ENCODE results near the gene XXYLT1.
"Not testable (repeated sequence)": the region's sequence is repeated elsewhere in the genome, so short reads cannot be mapped to it uniquely, and the experiment has no call there.

XXYLT1 gene

GRCh38 chr3:195111766-195112165 is 159.2 kb downstream of the XXYLT1 start:
- TF ChIP-seq CTCF (IDR thresholded peaks at IDR 0.05; ENCODE audit: low read depth, low read length), result no peak
- no peak for DNase-seq (ENCODE audit: low read depth in 2 of 2)
- H3K4me3 ChIP-seq (replicated peaks in 1 of 2; ENCODE audit: low read depth in 2 of 2, low read length in 2 of 2), result no peak overlapping the region

- DNase-seq (ENCODE audit: low read depth in 2 of 2), result no peak
- no peak overlapping the region for H3K4me3 ChIP-seq (replicated peaks in 1 of 2; ENCODE audit: low read depth in 2 of 2, low read length in 2 of 2)
- TF ChIP-seq CTCF (IDR thresholded peaks at IDR 0.05; ENCODE audit: low read depth, low read length), result no peak
Measured at GRCh38 chr3:195111319-195111705, 159.6 kb downstream of the XXYLT1 start.

GRCh38 chr3:195110647-195111318 is 160.2 kb downstream of the XXYLT1 start:
- no peak for TF ChIP-seq CTCF (IDR thresholded peaks at IDR 0.05; ENCODE audit: low read depth, low read length)
- peak in 1 of 2 donors; percentile 27 for DNase-seq (ENCODE audit: low read depth in 2 of 2)
- H3K4me3 ChIP-seq (replicated peaks in 1 of 2; ENCODE audit: low read depth in 2 of 2, low read length in 2 of 2), result no peak overlapping the region

- TF ChIP-seq CTCF (IDR thresholded peaks at IDR 0.05; ENCODE audit: low read depth, low read length), result no peak
- no peak for DNase-seq (ENCODE audit: low read depth in 2 of 2)
- H3K4me3 ChIP-seq (replicated peaks in 1 of 2; ENCODE audit: low read depth in 2 of 2, low read length in 2 of 2), result no peak overlapping the region
Measured at GRCh38 chr3:195109098-195109657, 161.8 kb downstream of the XXYLT1 start.

GRCh38 chr3:195107593-195107992 is 163.4 kb downstream of the XXYLT1 start:
- no peak overlapping the region for H3K4me3 ChIP-seq (replicated peaks in 1 of 2; ENCODE audit: low read depth in 2 of 2, low read length in 2 of 2)
- TF ChIP-seq CTCF (IDR thresholded peaks at IDR 0.05; ENCODE audit: low read depth, low read length), result no peak
- no peak for DNase-seq (ENCODE audit: low read depth in 2 of 2)

- DNase-seq (ENCODE audit: low read depth in 2 of 2); H3K4me3 ChIP-seq (replicated peaks in 1 of 2; ENCODE audit: low read depth in 2 of 2, low read length in 2 of 2): not testable (repeated sequence)
Measured at GRCh38 chr3:195107031-195107430, 163.9 kb downstream of the XXYLT1 start.

- peak overlapping the region in 1 of 2 donors; percentile 34 for H3K4me3 ChIP-seq (replicated peaks in 1 of 2; ENCODE audit: low read depth in 2 of 2, low read length in 2 of 2)
- peak; percentile 71 to 76 for DNase-seq (ENCODE audit: low read depth in 2 of 2)
- TF ChIP-seq CTCF (IDR thresholded peaks at IDR 0.05; ENCODE audit: low read depth, low read length), result peak; percentile 68
Measured at GRCh38 chr3:195106418-195106906, 164.5 kb downstream of the XXYLT1 start.

All from cardiac fibroblast (primary cell).